HEK293 (cell line): Measurements from ENCODE around the gene CHST8.

ENCODE experiments used
- KLF16 ChIP-seq: fragments of 450-650 bp; formaldehyde crosslinking; IDR thresholded peaks from 2 replicates; pipeline ENCODE4 v1.5.1; 2017; ENCODE audit warnings: missing biosample characterization, missing genetic modification characterization
- KLF8 ChIP-seq: fragments of 450-650 bp; formaldehyde crosslinking; IDR thresholded peaks from 2 replicates; pipeline ENCODE4 v1.5.1; 2016; ENCODE audit warnings: missing biosample characterization, missing genetic modification characterization
- SCRT2 ChIP-seq: fragments of 450-650 bp; formaldehyde crosslinking; IDR thresholded peaks from 2 replicates; pipeline ENCODE4 v1.5.1; 2016; ENCODE audit warnings: missing biosample characterization, missing genetic modification characterization
- WT1 ChIP-seq: fragments of 450-650 bp; formaldehyde crosslinking; IDR thresholded peaks from 2 replicates; pipeline ENCODE4 v1.5.1; 2016; ENCODE audit warnings: missing biosample characterization, missing genetic modification characterization
- YY1 ChIP-seq: fragments of 450-650 bp; formaldehyde crosslinking; IDR thresholded peaks from 2 replicates; pipeline ENCODE4 v1.5.1; 2018; ENCODE audit warnings: missing biosample characterization, missing genetic modification characterization
- ZNF549 ChIP-seq: fragments of 450-650 bp; IDR thresholded peaks from 2 replicates; pipeline ENCODE4 v1.5.1; 2018; ENCODE audit warnings: missing biosample characterization, missing genetic modification characterization, mild to moderate bottlenecking, inconsistent platforms, moderate library complexity
- ZNF660 ChIP-seq: fragments of 450-650 bp; IDR thresholded peaks from 2 replicates; pipeline ENCODE4 v1.5.1; 2018; ENCODE audit warnings: missing biosample characterization, mild to moderate bottlenecking, missing genetic modification characterization
- ZNF777 ChIP-seq: fragments of 450-650 bp; formaldehyde crosslinking; IDR thresholded peaks from 2 replicates; pipeline ENCODE4 v1.5.1; 2017; ENCODE audit warnings: missing biosample characterization, missing genetic modification characterization, borderline replicate concordance
- TF ChIP-seq, protein P1 (sequence below): fragments of 450-650 bp; formaldehyde crosslinking; IDR thresholded peaks from 2 replicates; pipeline ENCODE4 v1.5.1; 2016; ENCODE audit warnings: missing biosample characterization, missing genetic modification characterization

- TF ChIP-seq ZNF660 (tag by site-specific recombination) = no peak
- TF ChIP-seq SCRT2 (tag by site-specific recombination) = no peak
- TF ChIP-seq ZNF777 (tag by site-specific recombination) = no peak
- TF ChIP-seq, protein P1, sequence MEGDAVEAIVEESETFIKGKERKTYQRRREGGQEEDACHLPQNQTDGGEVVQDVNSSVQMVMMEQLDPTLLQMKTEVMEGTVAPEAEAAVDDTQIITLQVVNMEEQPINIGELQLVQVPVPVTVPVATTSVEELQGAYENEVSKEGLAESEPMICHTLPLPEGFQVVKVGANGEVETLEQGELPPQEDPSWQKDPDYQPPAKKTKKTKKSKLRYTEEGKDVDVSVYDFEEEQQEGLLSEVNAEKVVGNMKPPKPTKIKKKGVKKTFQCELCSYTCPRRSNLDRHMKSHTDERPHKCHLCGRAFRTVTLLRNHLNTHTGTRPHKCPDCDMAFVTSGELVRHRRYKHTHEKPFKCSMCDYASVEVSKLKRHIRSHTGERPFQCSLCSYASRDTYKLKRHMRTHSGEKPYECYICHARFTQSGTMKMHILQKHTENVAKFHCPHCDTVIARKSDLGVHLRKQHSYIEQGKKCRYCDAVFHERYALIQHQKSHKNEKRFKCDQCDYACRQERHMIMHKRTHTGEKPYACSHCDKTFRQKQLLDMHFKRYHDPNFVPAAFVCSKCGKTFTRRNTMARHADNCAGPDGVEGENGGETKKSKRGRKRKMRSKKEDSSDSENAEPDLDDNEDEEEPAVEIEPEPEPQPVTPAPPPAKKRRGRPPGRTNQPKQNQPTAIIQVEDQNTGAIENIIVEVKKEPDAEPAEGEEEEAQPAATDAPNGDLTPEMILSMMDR (tag by site-specific recombination) = no peak
- no peak for TF ChIP-seq KLF16 (tag by site-specific recombination)
- TF ChIP-seq KLF8 = no peak
- no peak for TF ChIP-seq YY1 (tag by site-specific recombination)
- TF ChIP-seq ZNF549 (tag by site-specific recombination) = no peak
- TF ChIP-seq WT1 (tag by site-specific recombination) = no peak
Measured at GRCh38 chr19:33748231-33748630, 126.5 kb downstream of the CHST8 start.
